ENCODE results near the gene SYT7.

The SYT7 gene

GRCh38 chr11:61534025-61534932 lies 46.6 kb downstream of the SYT7 start:
- no peak for DNase-seq
- H3K9me3 ChIP-seq (ENCODE audit: insufficient read depth, low read length, severe bottlenecking), result no peaks in the 10 kb centered on the region
- peaks cover 17% of the 10 kb centered on the region; the same call in 1 of the 2 replicates for H4K20me1 ChIP-seq (ENCODE audit: insufficient read depth, low read length)
- no peak overlapping the region for H3K4me3 ChIP-seq (ENCODE audit: low read depth in 1 of 2, low read length in 2 of 2)
- ATAC-seq (ENCODE audit: insufficient read depth, low read depth), result no peak
- H3K9ac ChIP-seq (ENCODE audit: low read depth, low read length), result no peak overlapping the region
- no peaks in the 10 kb centered on the region for H3K36me3 ChIP-seq (ENCODE audit: insufficient read depth, low read length)
- H2AFZ ChIP-seq (ENCODE audit: low read depth, low read length), result no peak overlapping the region
- no peaks in the 10 kb centered on the region for H3K4me1 ChIP-seq (ENCODE audit: insufficient read depth, low read length)
- TF ChIP-seq EZH2 (IDR thresholded peaks at IDR 0.05; ENCODE audit: borderline replicate concordance, low read depth, low read length, severe bottlenecking) (no peak), CTCF (IDR thresholded peaks at IDR 0.05; ENCODE audit: borderline replicate concordance, extremely low read depth, low read length, poor library complexity, severe bottlenecking) (no peak)
- H3K4me2 ChIP-seq (ENCODE audit: insufficient read depth, low read length), result no peak overlapping the region
- H3K27ac ChIP-seq (ENCODE audit: low read length), result no peak overlapping the region
- H3K79me2 ChIP-seq (ENCODE audit: insufficient read depth, low read length), result no peaks in the 10 kb centered on the region
- H3K27me3 ChIP-seq (ENCODE audit: insufficient read depth, low read length, poor library complexity), result no peaks in the 10 kb centered on the region

- no peak overlapping the region for H2AFZ ChIP-seq (ENCODE audit: low read depth, low read length)
- DNase-seq, result no peak
- peaks cover 18% of the 10 kb centered on the region; the same call in 1 of the 2 replicates for H4K20me1 ChIP-seq (ENCODE audit: insufficient read depth, low read length)
- TF ChIP-seq CTCF (IDR thresholded peaks at IDR 0.05; ENCODE audit: borderline replicate concordance, extremely low read depth, low read length, poor library complexity, severe bottlenecking) (no peak), EZH2 (IDR thresholded peaks at IDR 0.05; ENCODE audit: borderline replicate concordance, low read depth, low read length, severe bottlenecking) (no peak)
- ATAC-seq (ENCODE audit: insufficient read depth, low read depth), result no peak
- H3K36me3 ChIP-seq (ENCODE audit: insufficient read depth, low read length), result no peaks in the 10 kb centered on the region
- no peak overlapping the region for H3K27ac ChIP-seq (ENCODE audit: low read length)
- H3K9ac ChIP-seq (ENCODE audit: low read depth, low read length), result no peak overlapping the region
- H3K4me2 ChIP-seq (ENCODE audit: insufficient read depth, low read length), result no peak overlapping the region
- no peaks in the 10 kb centered on the region for H3K79me2 ChIP-seq (ENCODE audit: insufficient read depth, low read length)
- H3K9me3 ChIP-seq (ENCODE audit: insufficient read depth, low read length, severe bottlenecking), result no peaks in the 10 kb centered on the region
- no peaks in the 10 kb centered on the region for H3K4me1 ChIP-seq (ENCODE audit: insufficient read depth, low read length)
- H3K27me3 ChIP-seq (ENCODE audit: insufficient read depth, low read length, poor library complexity), result no peaks in the 10 kb centered on the region
- H3K4me3 ChIP-seq (ENCODE audit: low read depth in 1 of 2, low read length in 2 of 2), result no peak overlapping the region
These were observed 47.5 kb downstream of the SYT7 start for GRCh38 chr11:61533401-61533800.

- no peaks in the 10 kb centered on the region for H3K79me2 ChIP-seq (ENCODE audit: insufficient read depth, low read length)
- H3K9me3 ChIP-seq (ENCODE audit: insufficient read depth, low read length, severe bottlenecking), result no peaks in the 10 kb centered on the region
- no peak overlapping the region for H3K4me2 ChIP-seq (ENCODE audit: insufficient read depth, low read length)
- H3K27ac ChIP-seq (ENCODE audit: low read length), result no peak overlapping the region
- no peaks in the 10 kb centered on the region for H3K36me3 ChIP-seq (ENCODE audit: insufficient read depth, low read length)
- DNase-seq, result no peak
- no peak overlapping the region for H3K9ac ChIP-seq (ENCODE audit: low read depth, low read length)
- no peak for ATAC-seq (ENCODE audit: insufficient read depth, low read depth)
- H3K4me3 ChIP-seq (ENCODE audit: low read depth in 1 of 2, low read length in 2 of 2), result no peak overlapping the region
- H3K27me3 ChIP-seq (ENCODE audit: insufficient read depth, low read length, poor library complexity), result no peaks in the 10 kb centered on the region
- TF ChIP-seq EZH2 (IDR thresholded peaks at IDR 0.05; ENCODE audit: borderline replicate concordance, low read depth, low read length, severe bottlenecking), result no peak
- TF ChIP-seq CTCF (IDR thresholded peaks at IDR 0.05; ENCODE audit: borderline replicate concordance, extremely low read depth, low read length, poor library complexity, severe bottlenecking), result no peak
- no peaks in the 10 kb centered on the region for H3K4me1 ChIP-seq (ENCODE audit: insufficient read depth, low read length)
- H2AFZ ChIP-seq (ENCODE audit: low read depth, low read length), result no peak overlapping the region
- peaks cover 20% of the 10 kb centered on the region; the same call in 1 of the 2 replicates for H4K20me1 ChIP-seq (ENCODE audit: insufficient read depth, low read length)
These were observed 47.9 kb downstream of the SYT7 start for GRCh38 chr11:61533039-61533375.

Data from DND-41 (cell line).